ENCODE results near the gene RHBDL1.

DNA sequence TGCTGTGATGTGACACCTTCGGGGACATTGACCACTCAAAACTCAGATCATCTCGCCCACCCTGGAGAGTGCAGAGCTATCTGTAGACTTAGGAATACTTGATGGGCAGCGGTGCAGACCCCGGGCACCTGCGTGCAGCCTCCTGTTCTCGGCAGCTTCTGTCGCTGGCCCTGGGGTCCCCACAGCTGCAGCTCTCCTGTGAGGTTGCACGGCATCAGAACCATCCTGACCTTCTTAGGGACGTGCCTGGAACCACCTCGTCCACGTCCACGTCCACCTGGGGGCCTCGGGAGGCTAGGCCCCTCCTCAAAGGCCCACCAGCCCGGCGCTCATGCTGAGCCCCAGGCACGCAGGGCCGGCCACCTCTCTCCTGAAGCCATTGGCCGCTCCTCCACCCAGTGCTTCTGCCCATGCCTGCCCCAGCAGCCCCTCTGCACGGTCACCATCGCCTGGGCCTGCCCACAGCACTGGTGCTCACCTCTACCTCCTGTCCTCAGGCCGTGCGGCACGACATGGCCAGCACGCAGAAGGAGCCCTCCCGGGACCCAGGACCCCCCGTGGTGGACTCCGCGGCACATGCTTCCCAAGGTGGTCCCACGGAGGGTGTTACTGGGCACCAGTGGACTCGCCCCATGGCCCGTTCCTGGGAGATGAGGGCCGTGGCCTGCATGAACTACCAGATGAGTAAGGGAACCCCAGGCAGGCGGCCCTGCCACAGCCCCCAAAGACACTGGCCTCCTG, 47.0 kb upstream of the RHBDL1 start:
- TF ChIP-seq, protein P1, sequence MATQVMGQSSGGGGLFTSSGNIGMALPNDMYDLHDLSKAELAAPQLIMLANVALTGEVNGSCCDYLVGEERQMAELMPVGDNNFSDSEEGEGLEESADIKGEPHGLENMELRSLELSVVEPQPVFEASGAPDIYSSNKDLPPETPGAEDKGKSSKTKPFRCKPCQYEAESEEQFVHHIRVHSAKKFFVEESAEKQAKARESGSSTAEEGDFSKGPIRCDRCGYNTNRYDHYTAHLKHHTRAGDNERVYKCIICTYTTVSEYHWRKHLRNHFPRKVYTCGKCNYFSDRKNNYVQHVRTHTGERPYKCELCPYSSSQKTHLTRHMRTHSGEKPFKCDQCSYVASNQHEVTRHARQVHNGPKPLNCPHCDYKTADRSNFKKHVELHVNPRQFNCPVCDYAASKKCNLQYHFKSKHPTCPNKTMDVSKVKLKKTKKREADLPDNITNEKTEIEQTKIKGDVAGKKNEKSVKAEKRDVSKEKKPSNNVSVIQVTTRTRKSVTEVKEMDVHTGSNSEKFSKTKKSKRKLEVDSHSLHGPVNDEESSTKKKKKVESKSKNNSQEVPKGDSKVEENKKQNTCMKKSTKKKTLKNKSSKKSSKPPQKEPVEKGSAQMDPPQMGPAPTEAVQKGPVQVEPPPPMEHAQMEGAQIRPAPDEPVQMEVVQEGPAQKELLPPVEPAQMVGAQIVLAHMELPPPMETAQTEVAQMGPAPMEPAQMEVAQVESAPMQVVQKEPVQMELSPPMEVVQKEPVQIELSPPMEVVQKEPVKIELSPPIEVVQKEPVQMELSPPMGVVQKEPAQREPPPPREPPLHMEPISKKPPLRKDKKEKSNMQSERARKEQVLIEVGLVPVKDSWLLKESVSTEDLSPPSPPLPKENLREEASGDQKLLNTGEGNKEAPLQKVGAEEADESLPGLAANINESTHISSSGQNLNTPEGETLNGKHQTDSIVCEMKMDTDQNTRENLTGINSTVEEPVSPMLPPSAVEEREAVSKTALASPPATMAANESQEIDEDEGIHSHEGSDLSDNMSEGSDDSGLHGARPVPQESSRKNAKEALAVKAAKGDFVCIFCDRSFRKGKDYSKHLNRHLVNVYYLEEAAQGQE (IDR thresholded peaks at IDR 0.05; ENCODE audit: unreplicated experiment) = no peak
- TF ChIP-seq NANOG (IDR thresholded peaks at IDR 0.05; ENCODE audit: borderline replicate concordance) (no peak), JUNB (IDR thresholded peaks at IDR 0.05; ENCODE audit: unreplicated experiment) (no peak), EZH2 (IDR thresholded peaks at IDR 0.05; ENCODE audit: low read depth, unreplicated experiment) (no peak), POLR2AphosphoS5 (IDR thresholded peaks at IDR 0.05; ENCODE audit: low read depth) (no peak), ZNF331 (CRISPR knock-in tag; IDR thresholded peaks at IDR 0.05; ENCODE audit: low read depth) (no peak), EZH2phosphoT487 (IDR thresholded peaks at IDR 0.05; ENCODE audit: unreplicated experiment) (no peak)
- TF ChIP-seq, protein P2, sequence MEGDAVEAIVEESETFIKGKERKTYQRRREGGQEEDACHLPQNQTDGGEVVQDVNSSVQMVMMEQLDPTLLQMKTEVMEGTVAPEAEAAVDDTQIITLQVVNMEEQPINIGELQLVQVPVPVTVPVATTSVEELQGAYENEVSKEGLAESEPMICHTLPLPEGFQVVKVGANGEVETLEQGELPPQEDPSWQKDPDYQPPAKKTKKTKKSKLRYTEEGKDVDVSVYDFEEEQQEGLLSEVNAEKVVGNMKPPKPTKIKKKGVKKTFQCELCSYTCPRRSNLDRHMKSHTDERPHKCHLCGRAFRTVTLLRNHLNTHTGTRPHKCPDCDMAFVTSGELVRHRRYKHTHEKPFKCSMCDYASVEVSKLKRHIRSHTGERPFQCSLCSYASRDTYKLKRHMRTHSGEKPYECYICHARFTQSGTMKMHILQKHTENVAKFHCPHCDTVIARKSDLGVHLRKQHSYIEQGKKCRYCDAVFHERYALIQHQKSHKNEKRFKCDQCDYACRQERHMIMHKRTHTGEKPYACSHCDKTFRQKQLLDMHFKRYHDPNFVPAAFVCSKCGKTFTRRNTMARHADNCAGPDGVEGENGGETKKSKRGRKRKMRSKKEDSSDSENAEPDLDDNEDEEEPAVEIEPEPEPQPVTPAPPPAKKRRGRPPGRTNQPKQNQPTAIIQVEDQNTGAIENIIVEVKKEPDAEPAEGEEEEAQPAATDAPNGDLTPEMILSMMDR (conservative IDR thresholded peaks at IDR 0.05; ENCODE audit: low read depth in 2 of 2) = no peak
